MM.1S (cell line): ENCODE measurements around the gene SUSD1.

ENCODE experiments used
- DNase-seq: peaks from one replicate; pipeline ENCODE4 v3.0.0-alpha.2; 2015
- H2AFZ ChIP-seq: fragments of 300-600 bp; sonication (generic); 2 replicates; pipeline ENCODE4 v1.6.0; 2016; ENCODE audit warnings: antibody characterized with exemption, low read length
- H3F3A ChIP-seq: fragments of 300-600 bp; sonication (generic); 2 replicates; pipeline ENCODE4 v1.6.1; 2016; ENCODE audit warnings: mild to moderate bottlenecking, antibody characterized with exemption, low read length, moderate library complexity, mixed read lengths; ENCODE audit not compliant: insufficient read depth
- H3K27ac ChIP-seq: fragments of 300-600 bp; sonication (generic); 2 replicates; pipeline ENCODE4 v1.5.1; 2016; ENCODE audit warnings: mild to moderate bottlenecking, low read length
- H3K27me3 ChIP-seq: fragments of 300-600 bp; sonication (generic); replicated peaks from 2 replicates; pipeline ENCODE4 v1.6.0; 2016; ENCODE audit warnings: low read length; ENCODE audit not compliant: insufficient read depth
- H3K36me3 ChIP-seq: fragments of 300-600 bp; sonication (generic); replicated peaks from 2 replicates; pipeline ENCODE4 v1.6.1; 2016; ENCODE audit warnings: mild to moderate bottlenecking, low read length, mixed read lengths; ENCODE audit not compliant: insufficient read depth
- H3K4me1 ChIP-seq: fragments of 300-600 bp; sonication (generic); 2 replicates; pipeline ENCODE4 v1.6.1; 2016; ENCODE audit warnings: low read length, mixed read lengths
- H3K4me2 ChIP-seq: fragments of 300-600 bp; sonication (generic); 2 replicates; pipeline ENCODE4 v1.6.0; 2016; ENCODE audit warnings: low read depth, low read length
- H3K4me3 ChIP-seq: fragments of 300-600 bp; sonication (generic); 2 replicates; pipeline ENCODE4 v1.5.1; 2016; ENCODE audit warnings: low read length, mixed read lengths
- H3K79me2 ChIP-seq: fragments of 300-600 bp; sonication (generic); 2 replicates; pipeline ENCODE4 v1.6.1; 2016; ENCODE audit warnings: mixed run types, low read length, mixed read lengths
- H3K9ac ChIP-seq: fragments of 300-600 bp; sonication (generic); 2 replicates; pipeline ENCODE4 v1.6.1; 2016; ENCODE audit warnings: low read length, mixed read lengths
- H3K9me2 ChIP-seq: fragments of 300-600 bp; sonication (generic); replicated peaks from 2 replicates; pipeline ENCODE4 v1.6.1; 2016; ENCODE audit warnings: mild to moderate bottlenecking, low read length, mixed read lengths; ENCODE audit not compliant: insufficient read depth
- H3K9me3 ChIP-seq: fragments of 300-600 bp; sonication (generic); replicated peaks from 2 replicates; pipeline ENCODE4 v1.6.1; 2016; ENCODE audit warnings: mild to moderate bottlenecking, low read length, mixed read lengths; ENCODE audit not compliant: insufficient read depth
- H4K20me1 ChIP-seq: fragments of 300-600 bp; sonication (generic); 2 replicates; pipeline ENCODE4 v1.6.1; 2016; ENCODE audit warnings: mild to moderate bottlenecking, low read length, moderate library complexity, mixed read lengths; ENCODE audit not compliant: insufficient read depth
- EZH2 ChIP-seq: fragments of 300-600 bp; sonication (generic); optimal IDR thresholded peaks from 2 replicates; pipeline ENCODE3; 2017; ENCODE audit warnings: low read depth, mild to moderate bottlenecking, antibody characterized with exemption, low read length, mixed read lengths
- EZH2phosphoT487 ChIP-seq: fragments of 300-600 bp; sonication (generic); IDR thresholded peaks from 2 replicates; pipeline ENCODE4 v1.6.1; 2018; ENCODE audit warnings: antibody characterized with exemption, low read length
- TF ChIP-seq, protein P1 (sequence below): fragments of 300-600 bp; sonication (generic); IDR thresholded peaks from 2 replicates; pipeline ENCODE4 v1.5.1; 2016; ENCODE audit warnings: antibody characterized with exemption, low read length, mixed read lengths

The SUSD1 gene

DNA sequence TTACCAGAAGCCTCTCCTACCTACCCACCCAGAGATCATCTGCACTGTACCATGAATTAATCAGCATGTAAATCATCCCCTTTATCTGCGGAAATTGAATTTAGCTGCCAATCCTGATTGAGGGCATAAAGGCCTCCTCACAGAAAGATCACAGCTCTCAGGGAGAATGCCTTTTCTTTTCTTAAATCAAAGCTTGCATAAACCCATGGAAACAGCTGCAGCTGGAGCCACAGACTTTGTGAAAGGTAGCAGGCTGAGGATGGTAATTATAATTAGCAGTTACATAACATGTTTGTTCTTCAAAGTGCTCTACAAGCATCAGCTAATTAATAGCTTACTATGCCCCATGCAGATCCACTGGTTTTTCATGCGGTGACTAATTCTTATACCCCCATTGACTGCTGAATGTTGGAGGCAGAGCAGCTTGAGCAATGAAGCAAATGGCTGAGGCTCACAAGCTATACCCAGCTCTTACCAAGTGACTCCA, 54.6 kb downstream of the SUSD1 start:
- TF ChIP-seq, protein P1, sequence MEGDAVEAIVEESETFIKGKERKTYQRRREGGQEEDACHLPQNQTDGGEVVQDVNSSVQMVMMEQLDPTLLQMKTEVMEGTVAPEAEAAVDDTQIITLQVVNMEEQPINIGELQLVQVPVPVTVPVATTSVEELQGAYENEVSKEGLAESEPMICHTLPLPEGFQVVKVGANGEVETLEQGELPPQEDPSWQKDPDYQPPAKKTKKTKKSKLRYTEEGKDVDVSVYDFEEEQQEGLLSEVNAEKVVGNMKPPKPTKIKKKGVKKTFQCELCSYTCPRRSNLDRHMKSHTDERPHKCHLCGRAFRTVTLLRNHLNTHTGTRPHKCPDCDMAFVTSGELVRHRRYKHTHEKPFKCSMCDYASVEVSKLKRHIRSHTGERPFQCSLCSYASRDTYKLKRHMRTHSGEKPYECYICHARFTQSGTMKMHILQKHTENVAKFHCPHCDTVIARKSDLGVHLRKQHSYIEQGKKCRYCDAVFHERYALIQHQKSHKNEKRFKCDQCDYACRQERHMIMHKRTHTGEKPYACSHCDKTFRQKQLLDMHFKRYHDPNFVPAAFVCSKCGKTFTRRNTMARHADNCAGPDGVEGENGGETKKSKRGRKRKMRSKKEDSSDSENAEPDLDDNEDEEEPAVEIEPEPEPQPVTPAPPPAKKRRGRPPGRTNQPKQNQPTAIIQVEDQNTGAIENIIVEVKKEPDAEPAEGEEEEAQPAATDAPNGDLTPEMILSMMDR: no peak
- no peak for TF ChIP-seq EZH2
- no peaks in the 10 kb centered on the region for H3K79me2 ChIP-seq
- H3K9me2 ChIP-seq: no peaks in the 10 kb centered on the region

DNA sequence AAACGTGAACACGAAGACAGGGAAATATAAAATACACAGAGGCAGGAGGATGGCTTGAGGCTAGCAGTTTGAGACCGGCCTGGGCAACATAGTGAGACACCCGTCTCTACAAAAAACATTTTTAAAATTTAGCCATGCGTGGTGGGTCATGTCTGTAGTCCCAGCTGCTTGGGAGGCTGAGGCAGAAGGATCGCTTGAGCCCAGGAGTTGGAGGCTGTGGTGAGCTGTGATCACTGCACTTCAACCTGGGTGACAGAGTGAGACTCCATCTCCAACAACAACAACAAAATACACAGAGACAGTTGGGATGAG, 55.1 kb downstream of the SUSD1 start:
- no peaks in the 10 kb centered on the region for H3K9me3 ChIP-seq
- H4K20me1 ChIP-seq: no peaks in the 10 kb centered on the region
- H3K4me2 ChIP-seq: no peak overlapping the region
- no peak for TF ChIP-seq EZH2phosphoT487
- TF ChIP-seq EZH2: no peak
- TF ChIP-seq, protein P1: no peak
- DNase-seq: no peak
- no peaks in the 10 kb centered on the region for H3K27me3 ChIP-seq
- no peak overlapping the region for H3K9ac ChIP-seq
- no peaks in the 10 kb centered on the region for H3K4me1 ChIP-seq
- H2AFZ ChIP-seq: no peak overlapping the region
- H3K79me2 ChIP-seq: no peaks in the 10 kb centered on the region
- H3K36me3 ChIP-seq: no peaks in the 10 kb centered on the region
- no peaks in the 10 kb centered on the region for H3K9me2 ChIP-seq
- H3K4me3 ChIP-seq: no peak overlapping the region
- H3K27ac ChIP-seq: no peak overlapping the region
- no peaks in the 10 kb centered on the region for H3F3A ChIP-seq

More for the DNA sequence above, 54.6 kb downstream of the SUSD1 start:
- H3K9ac ChIP-seq: no peak overlapping the region
- H3K27ac ChIP-seq: no peak overlapping the region
- H3F3A ChIP-seq: no peaks in the 10 kb centered on the region
- H3K36me3 ChIP-seq: no peaks in the 10 kb centered on the region
- H3K4me2 ChIP-seq: no peak overlapping the region
- no peaks in the 10 kb centered on the region for H3K4me1 ChIP-seq
- H3K9me3 ChIP-seq: no peaks in the 10 kb centered on the region
- no peak overlapping the region for H3K4me3 ChIP-seq
- H3K27me3 ChIP-seq: no peaks in the 10 kb centered on the region
- no peaks in the 10 kb centered on the region for H4K20me1 ChIP-seq
- no peak overlapping the region for H2AFZ ChIP-seq
- DNase-seq: no peak

DNA sequence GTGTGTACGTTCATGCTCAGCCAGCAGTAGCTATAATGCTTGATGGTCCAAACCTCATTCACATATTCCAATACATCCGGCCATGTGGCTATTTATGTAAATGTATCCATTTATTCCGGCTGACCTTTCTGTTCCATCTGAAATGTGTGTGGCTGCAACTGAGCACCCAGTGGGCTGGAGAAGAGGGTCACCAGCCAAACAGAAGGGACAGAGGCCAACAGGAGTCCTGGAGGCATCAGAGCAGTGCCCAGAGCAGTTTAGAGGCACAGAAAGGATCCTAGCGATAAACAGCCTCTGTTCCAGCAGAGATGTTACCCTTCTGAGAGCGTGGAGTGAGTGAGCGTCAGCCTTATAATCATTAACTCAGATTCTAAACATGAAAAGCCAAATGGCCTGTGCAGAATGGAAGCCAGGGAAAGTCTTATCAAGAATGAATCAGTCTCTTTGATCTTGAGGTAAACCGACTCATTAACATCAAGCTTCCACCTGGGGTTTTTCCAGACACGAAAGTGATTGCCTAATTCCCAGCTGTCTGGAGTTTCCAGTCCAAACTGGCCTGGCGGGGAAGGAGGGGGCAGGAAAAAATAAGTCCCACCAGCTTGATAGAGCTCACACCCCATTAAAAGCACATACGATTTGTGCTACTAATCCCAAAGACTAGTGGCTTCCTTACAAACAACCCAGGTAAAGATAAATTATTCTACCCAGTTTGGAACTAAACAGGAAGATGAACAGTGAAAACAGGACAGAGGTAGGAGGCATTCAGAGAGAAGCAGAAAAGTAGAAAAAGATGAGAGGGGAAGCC, 55.7 kb downstream of the SUSD1 start:
- H3K27ac ChIP-seq: no peak overlapping the region
- no peak overlapping the region for H3K4me3 ChIP-seq
- H3K4me1 ChIP-seq: no peaks in the 10 kb centered on the region
- no peaks in the 10 kb centered on the region for H3K9me3 ChIP-seq
- no peaks in the 10 kb centered on the region for H4K20me1 ChIP-seq
- no peak overlapping the region for H2AFZ ChIP-seq
- DNase-seq: no peak
- no peaks in the 10 kb centered on the region for H3K79me2 ChIP-seq
- no peak overlapping the region for H3K9ac ChIP-seq
- TF ChIP-seq, protein P1: no peak
- no peak for TF ChIP-seq EZH2phosphoT487
- TF ChIP-seq EZH2: no peak
- H3K36me3 ChIP-seq: no peaks in the 10 kb centered on the region
- H3K9me2 ChIP-seq: no peaks in the 10 kb centered on the region
- H3K4me2 ChIP-seq: no peak overlapping the region
- H3K27me3 ChIP-seq: no peaks in the 10 kb centered on the region
- H3F3A ChIP-seq: no peaks in the 10 kb centered on the region
